PFSK-1 (cell line): Measurements from ENCODE around the gene NAALAD2. TPM values are rescaled to one million over a fixed set of nuclear protein-coding genes. Genes with fewer than 3 reads are reported as not detected.
"Not testable (repeated sequence)": the region's sequence is repeated elsewhere in the genome, so short reads cannot be mapped to it uniquely, and the experiment has no call there.

ENCODE experiments used
- FOXP2 ChIP-seq: optimal IDR thresholded peaks from 2 replicates; pipeline ENCODE3; 2011; ENCODE audit warnings: borderline replicate concordance, control low read depth, inconsistent platforms; ENCODE audit not compliant: insufficient read depth; ENCODE audit errors: extremely low read length, extremely low read depth
- POLR2AphosphoS5 ChIP-seq: IDR thresholded peaks from 2 replicates; pipeline ENCODE4 v1.6.1; 2012; ENCODE audit warnings: low read depth, mild to moderate bottlenecking, control low read depth, low read length, moderate library complexity
- REST ChIP-seq, 2 experiments: IDR thresholded peaks; 2 replicates each; pipeline versions ENCODE4 v1.6.1 to v1.8.0; 2011 to 2012; ENCODE audit warnings: low read depth in 2 of 2, low read length in 2 of 2, control low read depth in 1 of 2, inconsistent platforms in 1 of 2, mild to moderate bottlenecking in 1 of 2, moderate library complexity in 1 of 2; ENCODE audit not compliant: insufficient read depth in 1 of 2
- SIN3A ChIP-seq: IDR thresholded peaks from 2 replicates; pipeline ENCODE4 v1.6.1; 2012; ENCODE audit warnings: mild to moderate bottlenecking, low read length, moderate library complexity, borderline replicate concordance; ENCODE audit not compliant: insufficient read depth
- TAF1 ChIP-seq: IDR thresholded peaks from 2 replicates; pipeline ENCODE4 v1.6.1; 2012; ENCODE audit warnings: low read length, control low read depth, borderline replicate concordance; ENCODE audit not compliant: insufficient read depth
- polyA plus RNA-seq: library from polyadenylated mRNA; unstranded; fragments of >200 nt; gene quantifications from one replicate; pipeline ENCODE4 v1.2.1, GENCODE V29; 2012; ENCODE audit warnings: low read depth, missing spikeins; ENCODE audit not compliant: insufficient read length

Gene NAALAD2
- not detected for polyA plus RNA-seq

DNA sequence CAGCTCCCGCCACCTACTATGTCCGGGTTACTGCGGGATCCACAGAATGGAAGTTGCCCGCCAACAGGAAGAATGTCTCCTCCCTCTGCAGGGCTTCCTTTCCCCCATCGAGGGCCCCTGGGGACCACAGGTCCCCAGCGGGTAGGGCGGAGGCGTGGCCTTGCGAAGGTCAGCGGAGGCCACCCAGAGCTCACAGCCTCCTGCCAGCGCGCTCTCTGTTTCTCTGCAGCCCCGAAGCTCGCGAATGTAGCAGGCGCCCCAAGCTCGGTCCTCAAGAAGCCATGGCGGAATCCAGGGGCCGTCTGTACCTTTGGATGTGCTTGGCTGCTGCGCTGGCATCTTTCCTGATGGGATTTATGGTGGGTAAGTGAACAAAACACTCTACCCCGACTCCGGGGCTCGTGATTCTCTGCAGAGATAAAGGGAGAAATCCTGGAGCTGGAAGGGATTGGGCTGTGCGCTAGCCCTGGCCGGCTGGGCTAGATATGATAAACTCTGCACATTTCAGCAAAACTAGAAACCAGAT, at the start of gene NAALAD2:
Gene NAALAD2 (plus strand): TSS at position 186 of the 526 bp plus-strand sequence. CDS start 96 bp downstream, at position 282.
- TF ChIP-seq SIN3A (no peak), REST (IDR thresholded peaks at IDR 0.05; ENCODE audit: insufficient read depth in 1 of 2, low read depth in 2 of 2, low read length in 2 of 2) (no peak), POLR2AphosphoS5 (no peak)

GRCh38 chr11:90085650-90086049, 48.8 kb upstream of the NAALAD2 start, which contains the start of gene UBTFL1:
UBTFL1 (plus strand) TSS chr11:90085950; CDS start chr11:90085950, 0 bp downstream.
- TF ChIP-seq POLR2AphosphoS5, TAF1, FOXP2: not testable (repeated sequence)

DNA sequence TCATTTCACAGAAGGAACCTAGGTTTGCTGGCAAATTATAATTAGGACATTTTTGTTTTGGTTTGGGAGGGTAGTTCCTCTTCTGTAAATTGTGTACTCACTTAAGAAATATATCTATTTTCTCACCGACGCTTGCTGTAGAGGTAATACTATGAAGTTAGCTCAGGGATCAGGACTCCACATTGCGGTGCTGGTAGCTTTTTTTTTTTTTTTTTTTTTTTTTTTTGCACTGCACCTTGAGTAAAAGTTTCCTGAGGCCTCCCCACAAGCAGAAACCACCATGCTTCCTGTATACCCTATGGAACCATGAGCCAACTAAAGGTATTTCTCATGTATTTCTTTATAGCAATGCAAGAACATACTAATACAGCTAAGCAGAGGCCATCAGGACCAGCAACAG, 34.0 kb upstream of the NAALAD2 start:
- no peak for TF ChIP-seq SIN3A
- no peak for TF ChIP-seq POLR2AphosphoS5
- no peak for TF ChIP-seq TAF1
- no peak for TF ChIP-seq REST (IDR thresholded peaks at IDR 0.05; ENCODE audit: insufficient read depth in 1 of 2, low read depth in 2 of 2, low read length in 2 of 2)
- TF ChIP-seq FOXP2 = no peak

DNA sequence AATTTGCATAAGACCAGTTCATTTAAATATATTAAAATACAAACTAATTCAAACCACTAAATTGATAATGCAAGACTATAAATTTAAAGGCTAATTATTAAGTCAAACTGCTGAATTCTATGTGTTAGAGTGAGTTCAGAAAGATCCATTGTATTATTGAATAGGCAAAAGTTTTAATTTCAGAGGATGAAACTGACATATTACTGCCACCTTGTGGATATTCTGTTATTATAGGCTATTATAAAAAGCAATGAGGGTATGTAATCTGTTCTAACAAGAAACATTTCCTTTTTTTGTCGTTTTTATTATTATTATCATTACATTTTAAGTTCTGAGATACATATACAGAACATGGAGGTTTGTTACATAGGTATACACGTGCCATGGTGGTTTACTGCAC, 20.9 kb upstream of the NAALAD2 start:
- TF ChIP-seq SIN3A (no peak), TAF1 (no peak), FOXP2 (no peak), REST (IDR thresholded peaks at IDR 0.05; ENCODE audit: insufficient read depth in 1 of 2, low read depth in 2 of 2, low read length in 2 of 2) (no peak), POLR2AphosphoS5 (no peak)

GRCh38 chr11:90120191-90120590, 14.3 kb upstream of the NAALAD2 start:
- TF ChIP-seq POLR2AphosphoS5 (no peak), REST (IDR thresholded peaks at IDR 0.05; ENCODE audit: insufficient read depth in 1 of 2, low read depth in 2 of 2, low read length in 2 of 2) (no peak), TAF1 (no peak), SIN3A (no peak)
